HAP-1 (cell line): ENCODE data around the gene SATB1.

ENCODE experiments used
- DNase-seq, 2 experiments: peaks; one replicate each; pipeline ENCODE4 v3.0.0-alpha.2; 2016 to 2020; ENCODE audit warnings: low spot score in 2 of 2
- H3K27me3 ChIP-seq: fragments of 250-450 bp; sonication (Bioruptor Pico); 2 replicates; pipeline ENCODE4 v1.5.1; 2020; ENCODE audit warnings: low read depth, mild to moderate bottlenecking, moderate library complexity
- H3K36me3 ChIP-seq: fragments of 250-450 bp; sonication (Bioruptor Pico); replicated peaks from 2 replicates; pipeline ENCODE4 v1.5.1; 2020; ENCODE audit warnings: mild to moderate bottlenecking
- H3K4me1 ChIP-seq: fragments of 250-450 bp; sonication (Bioruptor Pico); 2 replicates; pipeline ENCODE4 v1.5.1; 2020; ENCODE audit warnings: mild to moderate bottlenecking
- H3K4me3 ChIP-seq: fragments of 250-450 bp; sonication (Bioruptor Pico); 2 replicates; pipeline ENCODE4 v1.5.1; 2020; ENCODE audit warnings: mild to moderate bottlenecking, moderate library complexity
- H3K9me3 ChIP-seq: fragments of 250-450 bp; sonication (Bioruptor Pico); 2 replicates; pipeline ENCODE4 v1.5.1; 2020; ENCODE audit warnings: mild to moderate bottlenecking, moderate library complexity
- in situ Hi-C: fragments of 300-500 bp; cut with MboI; formaldehyde crosslinking; loops from 3 replicates; pipeline ENCODE4 v1.14.3; 2020; ENCODE audit warnings: low sequenced_read_pairs, inconsistent platforms, mixed read lengths

The SATB1 gene

DNA sequence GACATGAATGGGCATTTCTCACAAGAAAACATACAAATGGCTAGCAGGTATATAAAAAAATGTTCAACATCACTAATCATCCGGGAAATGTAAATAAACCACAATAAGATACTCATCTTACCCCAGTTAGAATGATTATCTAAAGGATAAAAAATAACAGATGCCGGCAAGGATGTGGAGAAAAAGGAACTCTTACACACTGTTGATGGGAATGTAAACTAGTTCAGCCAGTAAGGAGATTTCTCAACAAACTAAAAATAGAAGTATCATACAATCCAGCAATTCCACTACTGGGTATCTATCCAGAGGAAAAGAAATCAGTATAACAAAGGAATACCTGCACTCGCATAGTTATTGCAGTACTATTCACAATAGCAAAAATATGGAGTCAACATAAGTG lies 124.2 kb downstream of the SATB1 start:
- in situ Hi-C loops: no loop called here
- no peak overlapping the region for H3K4me3 ChIP-seq
- no peaks in the 10 kb centered on the region; the same call in 1 of the 2 replicates for H3K9me3 ChIP-seq
- H3K36me3 ChIP-seq: no peaks in the 10 kb centered on the region
- DNase-seq: no peak
- no peaks in the 10 kb centered on the region for H3K27me3 ChIP-seq
- H3K4me1 ChIP-seq: no peaks in the 10 kb centered on the region

DNA sequence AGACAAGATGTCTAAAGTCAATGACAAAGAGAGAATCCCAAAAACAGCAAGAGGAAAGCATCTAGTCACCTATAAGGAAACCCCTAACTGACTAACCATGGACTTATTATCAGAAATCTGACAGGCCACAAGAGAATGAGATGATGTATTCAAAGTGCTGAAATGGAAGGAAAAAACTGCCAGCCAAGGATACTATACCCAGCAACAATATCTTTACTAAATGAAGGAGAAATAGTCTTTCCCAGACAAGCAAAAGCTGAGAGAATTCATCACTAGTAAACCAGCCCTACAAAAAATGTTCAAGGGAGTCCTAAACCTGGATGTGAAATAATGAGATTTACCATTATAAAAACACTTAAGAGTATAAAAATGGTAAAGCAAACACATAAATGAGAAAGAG lies 128.0 kb downstream of the SATB1 start:
- Histone ChIP-seq H3K4me1 (peaks cover 10% of the 10 kb centered on the region), H3K9me3 (no peaks in the 10 kb centered on the region; the same call in 1 of the 2 replicates), H3K4me3 (no peak overlapping the region), H3K27me3 (no peaks in the 10 kb centered on the region), H3K36me3 (no peaks in the 10 kb centered on the region)
- DNase-seq: no peak
- in situ Hi-C loops: loop anchor here (25.0 kb wide), 1 partner anchor 410 kb away; no protein-coding TSS in a partner anchor
